GM12891 (cell line): ENCODE data around the gene KCNAB2.
"Not testable (repeated sequence)": the region's sequence is repeated elsewhere in the genome, so short reads cannot be mapped to it uniquely, and the experiment has no call there.

Source experiments
- DNase-seq: peaks from one replicate; pipeline ENCODE4 v3.0.0; 2011; ENCODE audit warnings: low spot score; ENCODE audit not compliant: insufficient read length
- FAIRE-seq: peaks from 2 replicates; lab custom pipeline; 2011; peaks lifted over from hg19 to GRCh38; lab: Jason Lieb, UNC
- PAX5 ChIP-seq: IDR thresholded peaks from 2 replicates; pipeline ENCODE4 v1.6.1; 2011; ENCODE audit warnings: low read length, moderate library complexity, mild to moderate bottlenecking; ENCODE audit not compliant: insufficient read depth, severe bottlenecking
- POLR2A ChIP-seq: IDR thresholded peaks from 2 replicates; pipeline ENCODE4 v1.6.1; 2011; ENCODE audit warnings: low read depth, low read length, control low read depth
- POLR2AphosphoS5 ChIP-seq: IDR thresholded peaks from 2 replicates; pipeline ENCODE4 v1.6.1; 2011; ENCODE audit warnings: low read depth, low read length, control low read depth
- POU2F2 ChIP-seq: IDR thresholded peaks from 2 replicates; pipeline ENCODE4 v1.6.1; 2011; ENCODE audit warnings: low read depth, mild to moderate bottlenecking, control low read depth, low read length, moderate library complexity
- SPI1 ChIP-seq: IDR thresholded peaks from 2 replicates; pipeline ENCODE4 v1.6.1; 2011; ENCODE audit warnings: low read depth, low read length, control low read depth
- TAF1 ChIP-seq: IDR thresholded peaks from 2 replicates; pipeline ENCODE4 v1.6.1; 2011; ENCODE audit warnings: low read depth, low read length, control low read depth

KCNAB2 gene

DNA sequence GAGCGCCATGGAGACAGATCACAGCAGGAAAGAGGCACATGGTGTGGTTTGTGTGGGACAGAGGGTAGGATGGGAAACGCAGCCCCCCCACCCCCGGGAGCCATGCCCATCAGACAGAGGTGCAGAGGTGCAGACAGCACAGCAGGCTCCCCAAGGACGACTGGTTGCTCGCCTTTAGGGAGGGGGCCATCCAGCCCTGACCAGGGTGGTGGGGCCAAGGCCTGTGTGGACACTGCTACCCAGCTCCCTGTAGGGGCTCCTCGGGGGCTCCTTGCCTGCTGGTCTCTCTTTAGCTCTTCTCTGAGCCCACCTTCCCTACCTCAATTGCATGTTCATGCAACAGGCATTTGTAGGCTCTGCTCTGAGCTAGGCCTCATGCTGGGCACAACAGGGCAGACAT, 3.7 kb downstream of the KCNAB2 start:
- no peak for FAIRE-seq
- TF ChIP-seq POU2F2 (no peak), PAX5 (no peak), POLR2AphosphoS5 (no peak), POLR2A (no peak), TAF1 (no peak), SPI1 (no peak)
- no peak for DNase-seq

DNA sequence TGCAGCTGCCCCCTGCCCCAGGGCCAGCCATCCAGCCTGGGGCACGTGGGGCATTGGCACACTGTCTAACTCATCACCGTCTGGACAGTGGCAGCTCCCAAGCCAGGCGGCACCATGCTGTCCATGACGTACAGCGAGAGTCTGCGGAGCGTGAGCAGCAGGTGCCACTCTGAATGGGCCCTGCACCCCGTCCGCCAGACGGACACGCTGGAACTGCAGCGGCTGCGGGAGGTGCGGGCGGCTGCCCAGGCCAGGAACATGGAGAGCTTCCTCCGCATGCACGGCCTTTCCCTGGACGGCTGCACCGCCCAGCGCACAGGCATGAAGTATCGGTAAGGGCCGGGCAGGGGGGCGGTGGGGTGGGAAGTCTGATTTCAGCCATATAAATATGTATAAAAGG, 5.7 kb downstream of the KCNAB2 start:
- TF ChIP-seq PAX5 (no peak), POLR2AphosphoS5 (no peak)
- FAIRE-seq (no peak), DNase-seq (no peak)

DNA sequence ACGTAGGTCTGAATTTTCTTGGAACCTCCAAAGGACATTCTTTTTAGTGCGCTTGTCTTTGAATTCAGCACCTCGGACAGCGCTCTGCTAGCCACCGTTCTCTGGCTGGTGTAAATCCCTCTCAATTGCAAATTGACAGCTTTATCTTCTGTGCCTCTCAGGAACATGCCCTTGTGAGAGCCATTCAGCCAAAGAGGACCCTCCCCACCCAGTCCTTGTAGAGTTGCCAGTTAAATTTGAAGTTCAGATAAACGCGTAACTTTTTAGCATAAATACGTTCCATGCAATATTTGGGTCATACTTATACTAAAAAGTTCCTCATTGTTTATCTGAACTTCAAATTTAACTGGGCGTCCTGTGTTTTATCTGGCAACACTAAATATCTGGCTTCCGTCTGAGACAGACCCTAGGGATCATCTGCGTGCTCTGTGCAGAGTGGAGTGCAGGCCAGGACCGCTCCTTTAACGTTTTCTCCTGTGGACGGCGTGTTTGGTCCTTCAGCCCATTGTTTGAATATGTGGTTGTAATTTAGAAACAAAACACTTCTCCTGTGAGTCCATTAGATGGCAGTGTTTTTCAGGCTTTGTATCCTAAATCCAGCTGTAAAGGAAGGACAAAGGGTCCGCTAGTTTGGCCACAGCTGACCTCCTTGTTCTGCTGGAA, 7.0 kb downstream of the KCNAB2 start:
- FAIRE-seq: peak; percentile 55
- no peak for DNase-seq
- TF ChIP-seq POLR2A (no peak), POU2F2 (no peak), TAF1 (no peak), PAX5 (no peak), SPI1 (no peak), POLR2AphosphoS5 (no peak)

DNA sequence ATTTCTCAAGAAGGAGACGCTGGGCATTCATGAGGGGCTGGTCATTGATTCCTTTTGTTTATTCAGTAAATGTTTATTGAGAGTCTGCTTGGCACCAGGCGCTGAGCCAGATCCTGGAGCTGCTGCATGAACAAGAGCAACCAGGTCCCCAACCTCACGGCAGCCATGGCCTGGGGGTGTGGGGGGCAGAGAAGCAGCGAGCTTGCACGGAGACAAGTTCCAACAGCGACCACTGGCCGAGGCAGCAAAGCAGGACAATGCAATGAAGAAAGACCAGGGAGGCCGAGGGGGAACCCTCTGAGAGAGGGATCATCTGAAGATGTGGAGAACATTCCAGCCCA, 7.5 kb downstream of the KCNAB2 start:
- DNase-seq: no peak
- TF ChIP-seq TAF1 (no peak), SPI1 (no peak), PAX5 (no peak), POLR2A (no peak), POU2F2 (no peak), POLR2AphosphoS5 (no peak)
- FAIRE-seq: no peak

DNA sequence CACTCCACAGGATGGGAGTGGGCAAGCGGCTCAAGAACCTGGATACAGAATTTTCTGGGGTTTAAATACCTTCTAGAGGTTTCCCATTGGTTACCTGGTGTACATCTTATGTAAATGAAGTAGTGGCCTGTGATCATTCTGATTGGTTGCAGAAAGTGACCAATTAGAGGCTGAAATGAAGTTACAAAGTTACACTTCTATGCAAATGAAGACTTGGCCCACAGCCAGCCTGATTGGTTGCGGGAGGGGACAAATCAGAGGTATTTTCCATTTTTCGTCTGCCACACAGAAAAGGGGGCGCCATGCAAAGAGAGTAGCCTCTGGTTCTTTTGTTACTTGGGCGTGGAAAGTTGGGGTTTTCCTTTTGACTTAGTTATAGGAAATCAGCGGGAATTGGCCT, 8.9 kb downstream of the KCNAB2 start:
- DNase-seq (no peak), FAIRE-seq (no peak)
- TF ChIP-seq POLR2A (no peak), POLR2AphosphoS5 (no peak), PAX5 (no peak), TAF1 (no peak), POU2F2 (no peak), SPI1 (no peak)

DNA sequence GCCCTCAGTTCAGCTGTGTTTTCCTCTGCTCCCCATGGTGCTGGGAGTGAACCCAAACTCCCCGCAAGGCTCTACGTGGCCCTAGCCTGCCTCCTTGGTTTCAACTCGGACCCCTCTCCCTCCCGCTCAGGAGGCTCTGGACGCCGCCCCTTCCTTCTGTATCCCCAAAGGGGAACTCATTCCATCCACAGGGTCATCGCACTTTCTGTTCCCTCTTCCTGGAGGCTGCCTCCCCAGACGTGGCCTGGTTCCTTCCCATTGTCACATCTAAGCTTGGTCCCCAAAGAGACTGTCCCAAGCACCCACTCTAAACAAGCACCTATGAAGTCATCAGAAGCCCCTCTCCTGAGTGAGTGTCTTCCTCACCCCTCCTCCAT, 10.9 kb downstream of the KCNAB2 start:
- DNase-seq (no peak), FAIRE-seq (no peak)
- TF ChIP-seq TAF1 (no peak), POLR2A (no peak), POU2F2 (no peak), SPI1 (no peak), POLR2AphosphoS5 (no peak), PAX5 (no peak)

DNA sequence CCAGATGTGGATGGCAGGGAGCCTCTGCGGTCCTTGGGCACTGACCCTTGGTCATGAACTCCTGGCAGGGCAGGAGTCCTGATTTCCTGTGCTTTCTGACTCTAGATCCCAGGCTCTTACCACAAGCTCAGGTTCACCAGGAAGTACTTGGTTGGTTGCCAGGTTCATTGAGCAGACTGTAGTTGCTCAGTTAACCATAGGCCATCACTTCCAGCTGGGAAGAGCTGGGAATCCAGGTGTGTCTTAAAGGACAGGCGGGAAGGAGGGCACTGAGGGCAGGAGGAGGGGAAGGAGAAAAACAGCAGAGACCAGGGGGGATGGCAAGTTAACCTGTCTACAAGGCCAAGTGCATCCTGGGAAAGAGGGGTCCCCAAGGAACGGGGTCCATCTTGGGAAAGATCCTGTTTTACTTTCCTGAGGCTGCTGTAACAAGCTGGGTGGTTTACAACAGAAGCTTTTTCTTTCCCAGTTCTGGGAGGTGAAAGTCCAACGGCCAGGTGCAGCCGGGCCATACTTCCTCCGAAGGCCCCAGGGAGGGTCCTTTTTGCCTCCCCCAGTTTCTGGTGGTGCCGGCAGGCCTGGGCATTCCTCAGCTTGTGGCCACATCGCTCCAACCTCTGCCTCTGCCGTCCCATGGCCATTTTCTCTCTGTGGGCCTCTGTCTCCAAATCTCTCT, 11.6 kb downstream of the KCNAB2 start:
- FAIRE-seq (no peak), DNase-seq (no peak)
- TF ChIP-seq POU2F2 (no peak), POLR2AphosphoS5 (no peak), TAF1 (no peak), POLR2A (no peak), PAX5 (no peak), SPI1 (no peak)

DNA sequence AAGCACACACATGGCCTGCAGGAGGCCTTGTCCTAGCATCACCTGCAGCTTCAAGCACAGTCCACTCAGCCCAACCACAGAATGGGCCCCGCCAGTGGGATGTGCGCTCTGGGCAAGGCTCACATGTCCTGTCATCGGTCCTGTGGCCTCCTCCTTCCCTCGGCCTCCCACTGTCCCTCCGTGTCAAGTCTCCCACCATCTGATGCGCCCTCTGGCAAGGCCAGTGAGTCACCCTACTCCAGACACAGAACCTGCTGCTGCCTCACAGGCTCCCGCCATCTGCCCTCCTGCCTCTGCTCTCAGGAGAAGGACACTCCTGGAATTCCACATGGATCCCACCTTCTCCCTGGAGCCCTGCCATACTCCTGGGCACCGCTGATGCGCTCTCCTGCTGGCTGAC, 14.2 kb downstream of the KCNAB2 start:
- DNase-seq (no peak), FAIRE-seq (no peak)
- TF ChIP-seq POLR2A: no peak
- TF ChIP-seq POU2F2: no peak
- no peak for TF ChIP-seq SPI1
- TF ChIP-seq PAX5: no peak
- TF ChIP-seq POLR2AphosphoS5: no peak
- no peak for TF ChIP-seq TAF1

DNA sequence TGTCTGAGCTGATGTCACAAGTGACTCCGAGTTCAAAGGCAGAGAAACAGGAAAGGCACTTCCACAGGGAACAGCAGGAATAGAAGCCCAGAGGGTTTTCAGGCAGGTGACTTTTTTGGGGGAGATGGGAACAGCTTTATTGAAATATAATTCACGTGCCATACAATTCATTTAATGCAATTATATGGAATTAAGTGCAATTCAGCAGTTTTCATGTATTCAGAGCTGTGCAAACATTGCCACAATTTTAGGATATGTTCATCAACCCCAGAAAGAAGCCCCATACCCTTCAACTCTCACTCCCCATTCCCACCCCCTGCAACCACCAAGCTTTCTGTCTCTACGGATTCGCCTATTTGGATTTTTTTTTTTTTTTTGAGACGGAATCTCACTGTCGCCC, 17.0 kb downstream of the KCNAB2 start:
- FAIRE-seq (no peak), DNase-seq (no peak)
- no peak for TF ChIP-seq SPI1
- no peak for TF ChIP-seq POU2F2
- TF ChIP-seq TAF1: no peak
- no peak for TF ChIP-seq PAX5
- TF ChIP-seq POLR2AphosphoS5: no peak
- TF ChIP-seq POLR2A: no peak

DNA sequence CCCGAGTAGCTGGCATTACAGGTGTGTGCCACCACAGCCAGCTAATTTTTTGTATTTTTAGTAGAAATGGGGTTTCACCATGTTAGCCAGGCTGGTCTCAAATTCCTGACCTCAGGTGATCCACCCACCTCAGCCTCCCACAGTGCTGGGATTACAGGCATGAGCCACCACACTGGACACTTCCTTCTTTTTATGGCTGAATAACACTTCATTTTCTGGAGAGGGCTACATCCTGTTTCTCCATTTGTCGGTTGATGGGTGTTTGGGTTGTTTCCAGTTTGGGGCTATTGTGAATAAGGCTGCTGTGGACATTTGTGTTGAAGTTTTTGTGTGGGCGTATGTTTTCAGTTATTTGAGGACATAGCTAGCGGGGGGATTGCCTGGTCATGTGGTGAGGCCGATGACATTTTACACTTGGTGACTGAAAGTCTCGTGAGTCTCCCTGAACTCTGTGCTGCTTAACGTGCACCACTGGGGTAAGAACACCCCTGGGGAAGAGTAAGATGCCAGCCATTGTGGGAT, 17.9 kb downstream of the KCNAB2 start:
- not testable (repeated sequence) for DNase-seq

More for the DNA sequence above, 17.9 kb downstream of the KCNAB2 start:
- FAIRE-seq: not testable (repeated sequence)
